GM21390 (cell line): ENCODE data around the gene GPR152.
"Not testable (repeated sequence)": the region's sequence is repeated elsewhere in the genome, so short reads cannot be mapped to it uniquely, and the experiment has no call there.

ENCODE experiments used
- ATAC-seq: cut with Tn5 transposase; IDR thresholded peaks from one replicate; pipeline ENCODE4 v1.9.1; 2021; ENCODE audit not compliant: unreplicated experiment

The GPR152 gene

DNA sequence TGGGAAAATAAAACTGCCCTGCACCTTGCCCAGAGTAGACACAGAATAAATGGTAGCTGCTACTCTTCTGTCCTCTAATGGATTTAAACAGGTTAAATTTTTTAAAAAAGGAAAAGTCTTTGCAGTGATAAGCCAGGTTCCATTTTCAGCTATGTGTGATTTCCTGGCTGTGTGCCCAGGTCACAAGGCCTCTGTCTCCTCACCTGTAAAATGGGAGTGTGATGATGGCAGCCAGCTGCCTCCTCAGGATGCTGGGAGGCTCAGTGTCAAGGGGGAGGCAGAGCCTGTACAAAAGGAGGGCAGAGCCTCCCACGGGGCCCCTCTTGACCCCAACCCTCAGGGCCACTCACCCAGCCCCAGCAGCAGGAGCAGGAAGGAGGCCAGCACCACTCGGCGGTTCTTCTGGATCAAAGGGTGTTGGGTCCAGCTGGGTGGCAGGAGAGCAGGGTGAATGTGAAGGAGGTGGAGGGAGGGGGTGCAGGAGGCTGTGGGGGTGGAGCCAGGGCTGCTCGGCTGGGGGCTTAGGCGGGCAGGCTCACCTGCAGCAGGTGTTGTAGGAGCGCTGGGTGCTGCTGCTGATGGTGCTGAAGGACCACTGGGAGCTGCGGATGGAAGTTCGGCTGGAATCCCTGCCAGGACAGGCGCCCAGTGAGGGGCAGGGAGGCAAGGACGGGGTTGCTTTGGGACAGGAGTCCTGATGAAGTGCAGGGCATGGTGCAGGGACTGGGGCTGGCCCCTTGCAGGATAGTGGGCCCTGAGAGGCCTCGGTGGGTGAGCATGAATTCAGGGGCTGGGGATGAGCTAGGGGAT lies 14.6 kb upstream of the GPR152 start:
- ATAC-seq, result no peak

DNA sequence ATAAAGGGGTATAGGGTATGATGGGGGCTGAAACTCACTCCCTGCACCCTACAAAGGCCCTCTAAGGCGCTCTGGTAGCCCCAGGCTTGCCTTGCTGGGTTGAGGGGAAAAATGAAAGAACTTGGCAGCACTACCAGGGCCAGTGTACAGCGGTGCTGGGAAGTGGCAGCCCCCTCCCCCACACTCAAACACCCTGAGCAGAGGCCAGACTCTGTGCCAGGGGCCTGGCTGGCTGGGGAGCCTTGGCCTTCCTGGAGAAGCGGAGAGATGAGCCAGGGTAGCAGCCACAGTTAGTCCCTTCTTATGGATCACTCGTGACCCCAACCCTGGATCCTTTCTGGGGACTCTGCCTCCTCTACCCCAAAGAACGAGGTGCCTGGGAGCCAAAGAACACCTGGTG lies 13.8 kb upstream of the GPR152 start:
- ATAC-seq, result no peak

DNA sequence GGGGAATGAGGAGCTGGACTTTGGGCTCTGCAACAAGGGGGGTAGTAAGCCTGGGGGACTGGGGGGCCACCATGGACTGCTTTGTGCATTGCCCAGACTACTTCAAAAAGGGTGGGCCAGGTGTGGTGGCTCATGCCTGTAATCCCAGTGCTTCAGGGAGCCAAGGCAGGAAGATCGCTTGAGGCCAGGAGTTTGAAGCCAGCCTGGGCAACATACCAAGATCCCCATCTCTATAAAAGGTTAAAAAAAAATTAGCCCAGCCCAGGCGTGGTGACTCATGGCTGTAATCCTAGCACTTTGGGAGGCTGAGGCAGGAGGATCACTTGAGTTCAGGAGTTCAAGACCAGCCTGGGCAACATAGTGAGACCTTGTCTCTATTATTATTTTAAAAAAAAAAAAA lies 13.0 kb upstream of the GPR152 start:
- ATAC-seq, result not testable (repeated sequence)

DNA sequence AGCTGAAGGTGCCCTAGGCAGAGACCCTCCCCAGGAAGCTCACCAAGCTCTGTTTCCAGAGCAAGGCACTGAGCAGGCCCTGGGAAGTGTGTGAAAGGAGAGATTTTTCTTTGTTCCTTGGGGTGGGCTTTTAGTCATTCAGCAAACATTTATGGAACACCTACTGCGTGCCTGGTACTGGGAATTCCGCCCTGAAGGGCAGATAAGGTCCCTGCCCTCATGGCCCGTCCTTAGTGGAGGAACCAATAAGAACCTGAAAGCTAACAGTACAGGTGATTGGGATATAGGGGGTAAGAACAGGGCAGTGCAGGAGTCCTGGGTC lies 12.6 kb upstream of the GPR152 start:
- ATAC-seq, result no peak

DNA sequence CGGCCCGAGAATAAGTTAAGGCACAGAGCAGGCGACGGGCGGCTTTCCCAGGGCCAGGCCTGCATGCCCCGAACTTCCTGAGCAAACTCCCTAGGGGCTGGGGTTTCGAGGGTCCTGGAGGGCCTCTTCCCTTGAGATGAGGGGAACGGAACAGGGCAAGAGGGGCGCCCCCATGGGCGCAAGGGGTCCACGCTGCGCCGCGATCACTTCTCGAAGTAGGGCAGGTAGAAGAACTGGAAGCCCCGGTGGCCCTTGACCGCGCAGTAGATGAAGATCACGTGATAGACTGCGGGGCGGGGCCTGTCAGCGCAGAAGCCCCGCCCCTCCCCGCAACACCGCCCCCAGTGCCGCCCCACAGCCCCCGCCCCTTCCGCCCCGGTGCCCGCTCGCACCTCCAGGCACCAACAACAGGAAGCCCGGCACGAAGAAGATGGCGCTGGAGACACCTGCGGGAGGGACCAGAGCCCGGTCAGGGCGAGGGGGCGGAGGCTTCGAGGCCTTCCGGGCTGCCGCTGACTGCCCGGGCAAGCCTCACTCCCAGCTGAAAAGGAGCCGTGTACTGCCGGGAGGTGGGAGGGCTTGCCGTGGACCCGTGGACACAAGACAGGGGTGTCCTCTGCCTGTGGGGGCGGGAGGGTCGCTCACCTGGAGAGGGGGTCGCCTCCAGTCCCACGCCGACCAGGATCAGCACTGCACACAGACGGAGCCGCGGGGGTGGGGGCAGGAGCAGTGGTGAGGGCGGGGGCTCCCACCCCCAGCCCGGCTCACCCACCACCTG lies 12.1 kb upstream of the GPR152 start:
- no peak for ATAC-seq

DNA sequence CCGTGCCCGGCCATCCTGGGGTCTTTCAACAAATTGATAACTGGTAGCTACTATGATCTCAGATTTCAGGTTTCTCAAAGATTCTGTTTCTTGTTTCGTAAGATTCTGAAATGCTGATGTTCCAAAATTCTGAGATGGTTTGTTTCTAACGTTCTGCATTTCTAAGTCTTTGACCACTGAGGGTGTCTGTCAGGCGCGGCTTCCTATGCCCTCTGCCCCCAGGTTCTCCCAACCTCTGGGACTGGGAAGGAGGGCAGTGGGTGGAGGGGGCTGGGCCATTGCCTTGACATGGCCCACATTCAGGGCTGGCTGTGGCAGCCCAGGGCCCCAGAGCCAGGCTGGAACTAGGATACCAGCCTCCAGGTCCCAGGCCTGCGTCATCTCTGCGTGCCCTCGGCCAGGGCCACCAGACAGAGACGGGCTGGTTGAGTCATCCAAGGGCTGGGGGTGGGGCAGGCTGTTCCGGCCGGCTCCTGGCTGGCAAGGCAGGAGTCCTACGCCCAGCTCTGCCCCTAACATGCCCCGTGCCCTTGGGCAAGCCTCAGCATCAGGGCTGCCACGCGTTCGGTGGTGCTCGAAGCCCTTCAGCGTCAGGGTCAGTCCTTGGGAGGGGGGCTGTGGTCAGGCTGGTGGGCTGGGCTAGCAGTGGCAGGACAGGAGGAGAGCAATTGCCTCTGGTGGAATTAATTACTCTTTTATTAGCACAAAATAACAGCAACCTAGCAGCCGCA lies 11.3 kb upstream of the GPR152 start:
- no peak for ATAC-seq

DNA sequence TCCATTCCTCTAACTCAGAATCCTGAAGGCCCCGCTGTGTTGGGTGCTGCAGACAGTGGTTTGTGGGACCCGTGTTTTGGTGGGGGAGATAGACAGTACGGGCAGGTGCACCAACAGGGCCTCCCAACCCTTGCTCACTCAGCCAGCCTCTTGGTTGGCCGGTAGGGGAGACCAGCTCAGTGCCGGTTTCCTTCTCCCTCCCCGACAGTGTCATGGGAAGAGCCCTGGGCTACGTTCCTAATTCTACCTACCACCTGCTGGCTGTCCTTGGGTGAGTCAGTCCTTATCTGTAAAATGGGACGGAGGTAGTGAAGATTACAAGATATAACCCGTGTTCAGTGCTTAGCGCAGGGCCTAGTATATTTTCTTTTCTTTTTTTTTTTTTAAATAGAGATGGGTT lies 10.7 kb upstream of the GPR152 start:
- no peak for ATAC-seq

DNA sequence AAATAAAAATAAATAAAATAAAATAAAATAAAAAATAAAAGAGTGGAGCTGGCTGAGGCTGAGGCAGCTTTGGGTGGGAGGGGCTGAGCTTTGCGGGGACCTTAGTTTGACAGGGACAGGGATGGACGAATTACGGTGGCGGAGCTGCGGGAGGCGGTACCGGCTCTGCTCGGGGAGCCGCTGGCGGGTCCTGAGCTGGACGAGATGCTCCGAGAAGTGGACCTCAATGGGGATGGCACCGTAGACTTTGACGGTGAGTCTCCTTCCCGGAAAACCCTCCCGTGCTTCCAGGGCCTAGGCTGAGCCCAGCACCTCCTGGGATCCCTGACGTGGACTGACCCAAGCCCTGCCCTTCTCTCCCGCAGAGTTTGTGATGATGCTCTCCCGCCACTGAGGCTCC lies 5.7 kb upstream of the GPR152 start:
- no peak for ATAC-seq

DNA sequence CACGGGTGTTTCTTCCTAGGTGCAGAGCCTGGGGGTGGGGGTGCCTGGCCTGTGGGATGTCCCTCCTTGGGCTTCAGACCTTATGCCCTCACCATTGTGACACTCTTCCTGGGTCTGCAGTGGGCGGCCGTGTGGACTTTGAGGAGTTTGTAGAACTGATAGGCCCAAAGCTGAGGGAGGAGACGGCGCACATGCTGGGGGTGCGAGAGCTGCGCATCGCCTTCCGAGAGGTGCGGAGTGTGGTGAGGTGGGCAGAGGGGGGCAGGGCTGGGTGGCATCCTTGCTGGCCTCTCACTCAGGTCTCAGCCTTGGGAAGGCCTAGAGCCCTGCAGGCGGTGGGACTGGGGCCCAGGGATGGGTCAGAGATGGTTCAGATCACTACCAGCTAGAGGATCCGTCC lies 4.9 kb upstream of the GPR152 start:
- ATAC-seq, result no peak

DNA sequence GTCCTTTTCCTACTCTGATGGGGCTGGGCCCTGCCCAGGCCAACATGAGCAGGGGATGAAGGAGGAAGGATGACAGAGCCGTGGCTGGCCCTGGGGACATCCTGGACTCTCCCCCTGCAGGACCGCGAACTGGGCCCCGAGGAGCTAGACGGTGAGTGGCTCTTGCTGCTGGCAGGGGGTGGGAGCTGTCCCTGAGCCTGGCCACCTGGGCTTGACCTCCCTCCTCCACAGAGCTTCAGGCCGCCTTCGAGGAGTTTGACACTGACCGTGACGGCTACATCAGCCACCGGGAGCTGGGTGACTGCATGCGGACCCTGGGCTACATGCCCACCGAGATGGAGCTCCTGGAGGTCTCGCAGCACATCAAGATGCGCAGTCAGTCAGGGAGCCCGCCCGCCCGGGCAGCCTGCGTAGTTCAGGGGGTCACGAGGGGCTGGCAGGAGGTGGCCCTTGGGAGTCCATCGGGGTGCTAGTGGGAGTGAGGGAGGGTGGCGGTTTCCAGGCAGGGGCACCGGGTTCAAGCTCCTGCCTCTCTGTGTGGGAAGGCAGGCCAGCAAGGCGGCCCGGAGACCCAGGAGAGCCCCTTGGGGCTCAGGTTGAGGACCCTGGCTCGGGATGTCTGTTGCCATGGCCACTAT lies 3.7 kb upstream of the GPR152 start:
- no peak for ATAC-seq

DNA sequence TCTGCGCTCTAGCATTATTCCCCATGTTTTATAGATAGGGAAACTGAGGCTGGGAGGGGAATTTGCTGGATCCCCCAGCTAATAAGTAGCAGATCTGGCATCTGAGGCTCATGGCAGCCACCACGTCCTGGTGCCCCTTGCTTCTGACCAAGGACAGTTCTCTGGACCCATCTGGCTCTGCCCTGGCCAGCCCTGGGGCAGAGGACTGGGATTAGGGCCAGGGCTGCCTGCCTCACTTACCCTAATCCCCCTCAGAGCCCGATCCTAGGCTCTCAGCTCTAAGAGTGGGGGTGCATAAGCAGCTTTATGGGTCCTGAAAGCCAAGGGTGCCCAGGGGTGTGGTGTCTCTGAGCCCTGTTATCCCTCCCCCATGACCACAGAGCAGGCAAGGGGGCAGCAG lies 2.5 kb upstream of the GPR152 start, which contains the start of gene CABP4:
TSS of gene CABP4 (plus strand) at position 301 of the 400 bp plus-strand sequence. CDS start at position 371, 70 bp downstream.
- ATAC-seq, result no peak

DNA sequence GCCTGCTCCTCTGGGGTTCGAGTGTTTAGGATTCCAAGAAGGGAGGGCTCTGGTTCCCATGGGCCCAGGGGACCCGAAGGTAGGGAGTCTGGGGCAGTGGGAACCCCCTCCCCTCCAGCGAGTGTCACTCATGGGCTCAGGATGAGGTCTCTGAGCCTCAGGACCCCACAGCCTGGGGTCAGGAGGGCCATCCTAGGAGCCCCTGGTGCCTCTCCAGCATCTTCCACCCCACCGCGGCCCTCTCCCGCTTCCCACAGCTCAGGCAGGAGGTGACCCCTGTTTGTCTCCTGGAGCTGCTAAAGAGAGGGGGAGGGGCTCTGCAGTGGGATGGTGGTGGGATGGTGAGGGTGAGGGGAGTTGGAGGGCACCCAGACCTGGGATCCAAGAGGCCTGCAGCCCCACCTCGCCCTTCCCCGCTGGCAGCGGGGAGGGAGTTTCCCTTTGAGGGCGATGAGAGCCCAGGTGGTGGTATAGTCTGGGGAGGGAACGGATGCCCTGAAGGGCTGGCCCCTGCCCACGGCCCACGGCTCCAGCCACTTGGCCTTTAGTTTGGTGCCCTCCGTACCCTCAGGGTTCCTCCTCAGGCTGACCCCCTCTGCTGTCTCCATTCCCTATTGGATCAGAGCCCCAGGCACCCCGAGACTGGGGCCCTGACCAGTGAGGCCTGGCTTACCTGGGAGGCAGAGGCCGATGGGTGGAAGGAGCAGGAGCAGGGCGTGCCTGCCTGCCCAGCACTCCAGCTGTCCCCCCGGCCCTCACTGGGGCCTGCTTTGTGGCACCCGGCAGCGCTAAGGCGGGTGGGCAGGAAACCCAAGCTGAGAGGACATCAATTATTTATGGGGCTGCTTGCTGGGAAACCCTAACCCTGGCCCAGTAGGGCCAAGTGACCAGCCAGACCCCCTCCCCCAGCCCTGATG lies 1.5 kb upstream of the GPR152 start:
- no peak for ATAC-seq

DNA sequence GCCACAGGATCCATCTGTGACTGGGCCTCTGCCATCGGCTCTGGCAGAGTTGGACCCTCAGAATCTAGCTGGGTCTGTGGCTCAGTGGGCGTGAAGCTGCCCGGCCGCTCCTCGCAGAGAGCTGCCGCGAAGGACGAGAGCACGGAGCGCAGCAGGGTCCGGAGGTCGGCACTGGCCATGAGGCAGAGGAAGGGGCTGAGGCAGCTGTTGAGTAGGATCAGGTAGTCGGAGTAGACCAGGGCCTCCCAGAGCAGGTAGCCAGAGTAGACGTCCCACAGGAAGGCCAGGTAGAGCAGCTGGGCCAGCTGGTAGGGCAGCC lies 912 bp downstream of the GPR152 start:
- ATAC-seq, result no peak

DNA sequence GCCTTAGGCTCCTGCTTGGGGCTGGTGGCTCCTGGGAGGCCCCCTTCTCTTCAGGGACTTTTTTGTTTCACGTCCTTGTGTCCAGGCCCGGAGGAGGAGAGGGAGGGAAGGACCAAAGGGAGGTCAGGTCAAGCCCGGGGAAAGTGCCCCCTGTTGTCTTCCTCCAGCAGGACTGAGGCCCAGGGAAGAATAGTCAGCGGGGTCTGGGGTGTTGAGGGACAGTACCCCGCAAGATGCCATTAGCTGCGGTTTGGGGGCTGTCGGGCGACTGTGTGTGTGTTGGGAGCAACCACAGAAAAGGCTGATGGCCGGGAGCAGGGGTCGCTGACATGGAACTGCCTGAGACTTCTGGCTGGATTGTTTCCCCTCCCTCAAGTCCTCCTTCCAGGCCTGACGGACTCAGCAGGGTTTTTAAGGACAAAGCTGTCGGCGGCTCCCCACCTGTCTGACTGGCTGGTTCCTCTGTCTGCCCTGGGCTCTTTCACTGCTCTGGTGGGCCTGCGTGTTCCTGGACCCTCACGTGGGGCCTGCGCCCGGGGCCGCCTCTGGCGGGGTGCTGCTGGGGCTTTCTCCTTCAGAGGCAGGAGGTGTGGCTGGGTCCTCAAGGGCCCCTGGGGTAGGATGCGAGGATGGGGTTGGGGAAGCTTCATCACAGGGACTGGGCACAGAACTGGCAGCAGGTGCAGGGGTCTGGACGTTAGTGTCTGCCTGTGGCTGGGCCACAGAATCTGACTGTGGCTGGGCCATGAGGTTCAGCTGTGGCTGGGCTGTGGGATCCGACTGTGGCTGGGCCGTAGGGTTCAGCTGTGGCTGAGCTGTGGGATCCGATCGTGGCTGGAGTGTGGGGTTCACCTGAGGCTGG lies 1.5 kb downstream of the GPR152 start:
- ATAC-seq, result no peak

DNA sequence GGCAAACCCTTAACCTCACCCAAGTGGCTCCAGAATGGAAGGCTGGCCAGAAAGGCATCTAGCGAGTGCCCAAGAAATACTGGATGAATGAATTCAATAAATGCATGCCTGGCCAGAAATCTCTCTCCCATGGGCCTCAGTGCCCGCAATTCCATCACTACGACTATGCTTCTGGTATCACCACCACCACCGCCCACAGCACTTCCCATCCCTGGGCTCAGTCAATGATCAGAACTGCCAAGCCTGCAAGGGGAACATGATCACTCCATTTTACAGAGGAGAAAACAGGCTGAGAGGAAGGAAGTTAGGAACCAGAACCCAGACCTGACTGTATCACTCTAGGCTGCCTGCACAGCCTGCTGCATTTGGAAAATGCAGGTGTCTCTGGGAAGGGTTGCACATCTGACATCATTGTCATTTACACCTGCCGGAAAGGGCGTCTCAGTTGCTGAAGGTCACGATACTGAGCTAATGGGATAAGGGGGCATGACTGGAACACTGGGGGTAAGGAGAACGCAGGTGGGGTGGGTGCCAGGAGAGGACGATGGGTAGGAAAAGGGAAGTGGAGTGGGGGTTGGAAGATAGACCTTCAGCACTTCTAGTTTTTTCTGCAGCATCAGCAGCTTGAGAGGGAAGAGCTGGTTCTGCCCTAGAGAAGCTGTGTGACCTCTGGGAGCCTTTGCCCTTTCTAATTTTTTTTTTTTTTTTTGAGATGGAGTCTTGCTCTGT lies 3.2 kb downstream of the GPR152 start:
- ATAC-seq, result no peak

DNA sequence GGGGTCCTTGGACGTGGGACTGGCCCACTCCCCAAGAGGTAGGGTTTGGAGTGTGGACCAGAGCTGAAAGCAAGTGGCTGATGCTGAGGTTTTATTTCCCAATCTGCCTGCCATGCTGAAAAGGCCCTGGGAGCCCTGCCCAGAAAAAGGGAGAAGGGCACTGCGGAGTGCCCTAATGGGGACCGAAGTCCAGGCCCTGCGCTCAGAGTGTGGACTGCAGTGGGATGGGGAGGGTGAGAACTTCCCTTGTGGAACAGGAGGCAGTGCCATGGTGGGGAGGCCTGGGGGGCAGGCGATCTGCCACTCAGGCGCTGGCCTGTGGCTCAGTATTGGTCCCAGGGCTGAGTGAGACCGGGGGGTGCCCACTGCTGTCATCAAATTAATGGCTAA lies 4.3 kb downstream of the GPR152 start:
- no peak for ATAC-seq

DNA sequence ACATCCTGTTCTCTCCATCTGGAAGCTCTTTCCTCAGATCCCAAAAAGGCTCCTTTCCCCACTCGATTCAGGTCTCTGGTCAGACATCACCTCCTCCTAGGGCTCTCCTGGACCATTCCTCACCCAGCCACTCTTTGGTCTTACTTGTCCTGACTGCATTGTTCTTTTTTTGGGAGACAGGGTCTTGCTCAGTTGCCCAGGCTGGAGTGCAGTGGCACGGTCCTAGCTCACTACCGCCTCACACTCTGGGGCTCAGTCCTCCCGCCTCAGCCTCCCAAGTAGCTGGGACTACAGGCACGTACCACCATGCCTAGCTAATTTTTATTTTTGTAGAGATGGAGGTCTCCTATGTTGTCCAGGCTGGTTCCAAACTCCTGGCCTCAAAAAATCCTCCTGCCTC lies 7.0 kb downstream of the GPR152 start:
- no peak for ATAC-seq

DNA sequence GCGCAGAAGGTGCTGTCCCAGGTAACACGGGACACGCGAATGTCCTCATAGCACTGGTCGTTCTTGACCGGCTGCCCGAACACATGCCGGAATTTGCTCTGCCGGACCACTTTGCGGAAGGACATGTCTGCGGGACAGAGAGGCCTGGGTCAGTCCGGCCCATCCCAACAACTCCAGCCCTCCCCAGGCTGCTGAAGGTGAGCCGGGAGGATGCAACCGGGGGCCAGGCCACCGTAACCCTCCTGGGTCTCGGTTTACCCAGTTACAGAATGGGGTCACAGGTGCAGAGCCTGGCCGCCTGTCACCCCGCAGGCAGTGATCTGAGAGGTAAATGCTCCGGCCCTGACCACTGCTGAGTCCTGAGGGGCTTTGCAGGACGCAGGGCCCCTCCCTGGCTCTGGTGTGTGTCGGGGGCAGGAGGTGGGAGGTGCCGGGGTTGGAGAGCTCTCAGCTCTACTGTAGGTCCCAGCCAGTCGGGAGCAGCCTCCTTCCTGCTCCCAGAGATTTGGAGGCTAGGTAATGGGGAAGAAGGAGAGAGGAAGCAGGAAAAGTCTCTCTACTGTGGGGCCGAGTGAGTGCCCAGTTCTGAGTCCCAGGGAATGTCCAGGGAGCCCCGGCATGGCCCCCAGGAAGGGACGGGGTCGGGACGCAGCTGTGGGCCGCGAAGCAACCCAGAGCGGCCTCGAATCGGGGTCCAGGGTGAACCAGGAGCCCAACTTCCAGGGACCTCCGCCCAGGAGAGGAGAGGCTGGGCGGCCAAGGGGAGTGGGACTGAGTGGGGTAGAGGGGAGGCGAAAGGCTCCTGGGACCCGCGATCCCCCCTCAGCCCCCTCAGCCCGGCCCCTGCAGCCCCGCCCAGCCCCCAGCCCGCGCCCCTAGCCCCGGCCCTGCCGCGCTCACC lies 9.8 kb downstream of the GPR152 start:
- ATAC-seq, result no peak
